K562 (cell line): ENCODE data around the gene LYPD6B. TPM values are rescaled to one million over a fixed set of nuclear protein-coding genes. Genes with fewer than 3 reads are reported as not detected.

Source experiments
- ATAC-seq: fragments of 200-7000 bp; cut with Tn5 transposase; 3 replicates; pipeline ENCODE4 v1.9.1; 2020; ENCODE audit warnings: moderate library complexity
- BruUV-seq: library from RNA; stranded (reverse); fragments of 400-500 nt; replicated peaks from 2 replicates; lab custom pipeline; 2021; lab: Mats Ljungman, UMichigan
- CTCF ChIA-PET: fragments of 300-600 bp; formaldehyde crosslinking; extraction: SDS; loops from one replicate; lab custom pipeline; 2021; ENCODE audit warnings: low intra/inter-chr PET ratio; lab: Yijun Ruan, JAX
- POLR2A ChIA-PET: fragments of 300-600, 350-650 bp; sonication (Branson Sonifier 250); formaldehyde crosslinking; extraction: SDS; loops from one replicate; lab custom pipeline; 2021; ENCODE audit warnings: antibody characterized with exemption, inconsistent platforms; lab: Yijun Ruan, JAX
- DNase-seq, 4 experiments: peaks; one replicate each; pipeline versions ENCODE4 v3.0.0 to v3.0.0-alpha.2; 2011 to 2018; ENCODE audit warnings: low spot score in 3 of 4, mixed read lengths in 3 of 4; ENCODE audit errors: extremely low read depth in 1 of 4
- FAIRE-seq: peaks from 2 replicates; lab custom pipeline; 2011; peaks lifted over from hg19 to GRCh38; lab: Jason Lieb, UNC
- H2AFZ ChIP-seq: 2 replicates; pipeline ENCODE4 v1.6.0; 2011; ENCODE audit warnings: low read depth, low read length, control low read depth, inconsistent platforms
- H3K27ac ChIP-seq: fragments of 200-600 bp; 3 replicates; pipeline ENCODE4 v1.8.0; 2011; ENCODE audit warnings: low read depth, mild to moderate bottlenecking, control low read depth, inconsistent platforms, low read length, moderate library complexity, mixed read lengths; ENCODE audit errors: extremely low read depth
- H3K27me3 ChIP-seq, 2 experiments: fragments of 300-600 bp in 1 of 2; 2 replicates in 1 of 2; 3 replicates in 1 of 2; pipeline versions ENCODE4 v1.6.0 to v1.8.0; 2011; ENCODE audit warnings: inconsistent platforms in 2 of 2, low read length in 2 of 2, mild to moderate bottlenecking in 1 of 2, mixed read lengths in 1 of 2, moderate library complexity in 1 of 2; ENCODE audit not compliant: control insufficient read depth in 2 of 2, insufficient read depth in 2 of 2
- H3K36me3 ChIP-seq: fragments of 300-600 bp; 3 replicates; pipeline ENCODE4 v1.8.0; 2011; ENCODE audit warnings: mild to moderate bottlenecking, low read length, inconsistent platforms; ENCODE audit not compliant: control insufficient read depth, insufficient read depth
- H3K4me1 ChIP-seq, 2 experiments: fragments of 200-600 bp in 1 of 2; replicated peaks in 1 of 2; 2 replicates in 1 of 2; 3 replicates in 1 of 2; pipeline versions ENCODE4 v1.5.1 to v1.8.0; 2011; ENCODE audit warnings: inconsistent platforms in 2 of 2, low read length in 2 of 2, mild to moderate bottlenecking in 1 of 2, mixed read lengths in 1 of 2, moderate library complexity in 1 of 2; ENCODE audit not compliant: control insufficient read depth in 2 of 2, insufficient read depth in 2 of 2
- H3K4me2 ChIP-seq: 2 replicates; pipeline ENCODE4 v1.6.1; 2011; ENCODE audit warnings: low read length, control low read depth, inconsistent platforms, mixed read lengths; ENCODE audit not compliant: insufficient read depth
- H3K4me3 ChIP-seq: fragments of 200-600 bp; sonication (generic), shearing (Covaris generic); 2 replicates; pipeline ENCODE4 v1.5.1; 2016; ENCODE audit warnings: control low read depth, inconsistent platforms
- H3K79me2 ChIP-seq: fragments of 200-600 bp; 3 replicates; pipeline ENCODE4 v1.8.0; 2011; ENCODE audit warnings: low read length, inconsistent platforms; ENCODE audit not compliant: control insufficient read depth, insufficient read depth
- H3K9ac ChIP-seq, 2 experiments: 2 replicates each; pipeline versions ENCODE4 v1.6.0 to v1.6.1; 2011; ENCODE audit warnings: low read depth in 2 of 2, low read length in 2 of 2, control low read depth in 1 of 2, inconsistent platforms in 1 of 2, mild to moderate bottlenecking in 1 of 2, mixed read lengths in 1 of 2; ENCODE audit not compliant: insufficient read depth in 1 of 2
- H3K9me1 ChIP-seq: one replicate; pipeline ENCODE4 v1.6.0; 2011; ENCODE audit warnings: inconsistent platforms, mild to moderate bottlenecking, low read length, moderate library complexity; ENCODE audit not compliant: control insufficient read depth, insufficient read depth
- H3K9me3 ChIP-seq: replicated peaks from 2 replicates; pipeline ENCODE4 v1.5.1; 2011; ENCODE audit warnings: low read depth, low read length, inconsistent platforms; ENCODE audit not compliant: control insufficient read depth, insufficient read depth
- H4K20me1 ChIP-seq: replicated peaks from 2 replicates; pipeline ENCODE4 v1.6.1; 2011; ENCODE audit warnings: low read length, inconsistent platforms, mixed read lengths; ENCODE audit not compliant: control insufficient read depth, insufficient read depth
- ATF3 ChIP-seq, 2 experiments: fragments of 450-650 bp in 1 of 2; sonication (generic) in 1 of 2; formaldehyde crosslinking in 1 of 2; IDR thresholded peaks in 1 of 2; conservative IDR thresholded peaks in 1 of 2; 2 replicates each; pipeline versions ENCODE4 v1.6.1 to v1.8.1; 2016 to 2023; ENCODE audit warnings: mild to moderate bottlenecking in 2 of 2, moderate library complexity in 2 of 2, inconsistent platforms in 1 of 2, missing genetic modification reagents in 1 of 2
- NCOA6 ChIP-seq: fragments of 450-650 bp; IDR thresholded peaks from 2 replicates; pipeline ENCODE4 v1.6.1; 2017; ENCODE audit warnings: mild to moderate bottlenecking
- RHOXF2B ChIP-seq: fragments of 250-450 bp; sonication (Bioruptor Pico); conservative IDR thresholded peaks from 2 replicates; pipeline ENCODE4 v1.5.1; 2021
- SMARCC2 ChIP-seq: fragments of 450-650 bp; IDR thresholded peaks from 2 replicates; pipeline ENCODE4 v1.6.1; 2017; ENCODE audit warnings: antibody characterized with exemption, moderate library complexity, mild to moderate bottlenecking, low read depth
- ZNF655 ChIP-seq: fragments of 250-450 bp; sonication (Bioruptor Pico); IDR thresholded peaks from 2 replicates; pipeline ENCODE4 v1.5.0; 2021
- ZNF740 ChIP-seq, 3 experiments: fragments of 200-800 bp in 1 of 3; sonication (Bioruptor generic) in 1 of 3; sonication (generic) in 1 of 3; formaldehyde crosslinking in 1 of 3; IDR thresholded peaks; 2 replicates each; pipeline versions ENCODE4 v1.6.1 to v1.8.0; 2016 to 2022; ENCODE audit warnings: mild to moderate bottlenecking in 2 of 3, missing compliant biosample characterization in 2 of 3, missing genetic modification characterization in 2 of 3, missing genetic modification reagents in 1 of 3
- WGBS: fragments of 100-300 bp; shearing (Covaris generic); methylation state at CpG from one replicate; pipeline ENCODE4 v1.1.6; 2016; ENCODE audit warnings: low coverage, mixed read lengths; ENCODE audit not compliant: insufficient coverage; ENCODE audit errors: missing lambda C conversion rate; 5-methylcytosine and 5-hydroxymethylcytosine counted together
- in situ Hi-C: fragments of 300-500 bp; cut with MboI; formaldehyde crosslinking; loops from 4 replicates; pipeline ENCODE4 v1.15.0; 2018; ENCODE audit warnings: inconsistent platforms, mixed read lengths
- intact Hi-C: fragments of 100-400 bp; cut with micrococcal nuclease; formaldehyde crosslinking; loops from 2 replicates; pipeline ENCODE4 v1.14.2; 2022
- polyA plus RNA-seq, 8 experiments: library from polyadenylated mRNA; depleted of rRNA in 4 of 8; stranded (reverse) in 5 of 8; unstranded in 3 of 8; fragments of >200 nt; fragmentation: Nextera tagmentation in 2 of 8; fragmentation: Illumina TruSeq in 1 of 8; extraction: Ambion mirVana in 2 of 8; extraction: Trizol in 1 of 8; gene quantifications; 2 replicates each; pipeline versions ENCODE4 v1.2.1 to v1.2.3, GENCODE V29; 2011 to 2014; ENCODE audit warnings: inconsistent platforms in 1 of 8, missing spikeins in 1 of 8
- total RNA-seq, 7 experiments: library from RNA; depleted of rRNA in 6 of 7; stranded (reverse); fragments of >200 nt in 6 of 7; fragmentation: Illumina TruSeq in 2 of 7; extraction: Trizol in 2 of 7; gene quantifications; 2 replicates each; pipeline versions ENCODE4 v1.2.1 to v1.2.3, GENCODE V29; 2011 to 2021; ENCODE audit warnings: low replicate concordance in 1 of 7

LYPD6B gene
- total and polyA plus RNA-seq, 9 of the 15 experiments (the other 6 are each of a cell fraction or from before 2014, with no cell fraction given), result not detected

DNA sequence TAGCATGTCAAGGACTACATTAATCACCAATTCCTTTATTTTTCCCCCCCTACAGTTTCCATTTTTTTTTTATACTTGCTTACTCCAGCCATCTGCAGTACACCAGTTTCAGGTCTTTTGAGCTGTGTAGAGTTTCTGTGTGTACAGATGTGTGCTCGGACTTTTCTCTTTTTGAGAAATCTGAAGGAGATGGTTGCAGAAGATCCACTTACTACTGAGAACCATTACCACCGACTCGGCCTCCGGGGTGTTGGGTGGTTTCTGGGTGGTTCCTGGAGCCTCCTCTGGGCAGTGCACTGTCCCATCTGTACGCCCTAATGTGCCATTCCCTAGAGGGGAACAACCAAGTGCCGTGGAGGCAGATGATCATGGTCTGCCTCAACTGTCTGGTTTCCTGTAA lies 15.4 kb upstream of the LYPD6B start (continued):
- TF ChIP-seq ZNF740 (CRISPR knock-in tag; IDR thresholded peaks at IDR 0.05) (no peak), ZNF740 (tag; IDR thresholded peaks at IDR 0.05) (no peak), RHOXF2B (CRISPR knock-in tag) (no peak), NCOA6 (no peak), ZNF655 (no peak)

- no peak for DNase-seq
- H3K9ac ChIP-seq, result no peak overlapping the region
- H3K4me1 ChIP-seq, result no peaks in the 10 kb centered on the region
- intact Hi-C loops (no loop called here), in situ Hi-C loops (no loop called here)
- H2AFZ ChIP-seq, result no peak overlapping the region
- H3K9me3 ChIP-seq, result no peaks in the 10 kb centered on the region
- no peak for TF ChIP-seq SMARCC2
- no peak for TF ChIP-seq ATF3 (IDR thresholded peaks at IDR 0.05)
- TF ChIP-seq ATF3 (CRISPR knock-in tag; conservative IDR thresholded peaks at IDR 0.05), result no peak
- H3K79me2 ChIP-seq, result no peaks in the 10 kb centered on the region
- H3K27ac ChIP-seq, result no peak overlapping the region
- no peaks in the 10 kb centered on the region for H4K20me1 ChIP-seq
- ChIA-PET CTCF (no interaction called here), POLR2A (no interaction called here)
- 5% methylated on average over 7 of the region's 7 CpGs for WGBS
- peaks cover 6 to 15% of the 10 kb centered on the region in 2 experiments; a peak in 4 of 5 replicates for H3K27me3 ChIP-seq
- H3K9me1 ChIP-seq, result no peaks in the 10 kb centered on the region
- H3K4me2 ChIP-seq, result no peak overlapping the region
- ATAC-seq, result no peak
- H3K4me3 ChIP-seq, result no peak overlapping the region
- BruUV-seq, result no TSS peak
- FAIRE-seq, result no peak
- no peaks in the 10 kb centered on the region for H3K36me3 ChIP-seq
Observed at GRCh38 chr2:149027590-149028250, 10.8 kb upstream of the LYPD6B start.
